Measurements from ENCODE around the gene PNPLA7.

- TF ChIP-seq POLR2AphosphoS5 (IDR thresholded peaks at IDR 0.05; ENCODE audit: low read depth, low read length), result no peak
- no peak for TF ChIP-seq POLR2A (IDR thresholded peaks at IDR 0.05; ENCODE audit: low read depth, low read length)
- TF ChIP-seq TAF1 (IDR thresholded peaks at IDR 0.05; ENCODE audit: borderline replicate concordance, low read depth, low read length), result no peak
Observed at GRCh38 chr9:137476856-137477255, 73.3 kb downstream of the PNPLA7 start.

Data from GM12892 (cell line).